ENCODE results near the gene OR51D1.

DNA sequence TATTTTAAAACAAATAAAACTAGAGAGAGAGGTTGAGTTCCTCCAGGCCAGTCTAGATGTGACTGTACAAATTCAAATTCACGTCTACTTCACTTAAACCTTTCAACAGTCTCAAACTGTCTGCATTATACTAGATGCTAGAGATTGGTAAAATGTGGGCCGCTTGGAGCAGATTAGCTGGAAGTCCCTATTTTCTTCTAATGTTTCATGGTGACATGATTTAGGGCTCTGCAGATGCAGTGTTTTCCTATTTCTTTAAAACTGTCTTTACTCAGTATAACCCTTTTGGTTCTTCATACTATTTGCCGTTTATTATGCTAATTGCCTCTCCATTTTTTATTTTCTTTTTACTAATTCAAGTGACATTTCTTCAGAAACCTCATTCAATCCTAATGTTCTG, 26.9 kb downstream of the OR51D1 start:
- no peak for TF ChIP-seq CTCF (IDR thresholded peaks at IDR 0.05)
- TF ChIP-seq POLR2A (IDR thresholded peaks at IDR 0.05), result no peak
- no peak for TF ChIP-seq EP300 (IDR thresholded peaks at IDR 0.05)

Data from sigmoid colon (tissue), 4 donors.